Gastroesophageal sphincter (tissue), 3 donors: ENCODE measurements around the gene PAPPA.

ENCODE experiments used
- CTCF ChIP-seq, 4 experiments: fragments of 200-600 bp in 2 of 4; fragments of 450-650 bp in 2 of 4; sonication (generic) in 1 of 4; IDR thresholded peaks; one replicate each; pipeline ENCODE4 v1.5.1; 2017 to 2019; ENCODE audit warnings: antibody characterized with exemption in 4 of 4, mild to moderate bottlenecking in 2 of 4, moderate library complexity in 2 of 4
- POLR2A ChIP-seq, 2 donors: fragments of 450-650 bp; IDR thresholded peaks; one replicate each; pipeline ENCODE4 v1.6.1; 2017; ENCODE audit warnings: antibody characterized with exemption in 2 of 2, mild to moderate bottlenecking in 2 of 2, moderate library complexity in 1 of 2
- POLR2AphosphoS5 ChIP-seq: sonication (generic); formaldehyde crosslinking; IDR thresholded peaks from one replicate; pipeline ENCODE4 v1.6.1; 2017; ENCODE audit warnings: antibody characterized with exemption

DNA sequence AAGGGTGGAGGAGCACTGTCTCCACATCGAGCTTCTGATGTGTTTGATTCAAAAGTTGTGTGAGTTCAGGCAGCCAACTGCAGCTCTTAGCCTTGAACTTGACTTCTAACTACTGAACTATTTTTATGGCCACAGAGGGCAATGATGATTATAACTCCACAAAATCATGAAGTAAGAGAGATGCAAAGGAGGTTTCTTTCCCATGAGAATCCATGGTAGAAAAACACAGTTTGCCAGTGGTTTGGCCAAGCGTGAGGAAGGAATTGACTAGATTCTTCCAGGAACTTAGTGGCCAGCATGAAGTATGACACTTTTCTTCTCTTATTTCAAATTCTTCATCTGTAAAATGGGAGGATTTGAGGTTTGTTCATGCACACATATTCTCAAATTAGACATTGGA lies 43.2 kb downstream of the PAPPA start:
- TF ChIP-seq CTCF (IDR thresholded peaks at IDR 0.05): no peak
- TF ChIP-seq POLR2A (IDR thresholded peaks at IDR 0.05): no peak
- no peak for TF ChIP-seq POLR2AphosphoS5
